PC-3 (cell line): ENCODE measurements around the gene FSIP1. TPM values are rescaled to one million over a fixed set of nuclear protein-coding genes. Genes with fewer than 3 reads are reported as not detected.

Experiments
- ATAC-seq: fragments of 200-7000 bp; cut with Tn5 transposase; 2 replicates; pipeline ENCODE4 v1.9.1; 2020; ENCODE audit warnings: mild to moderate bottlenecking, moderate library complexity
- BruUV-seq: library from RNA; stranded (reverse); fragments of 400-500 nt; replicated peaks from 2 replicates; lab custom pipeline; 2021; lab: Mats Ljungman, UMichigan
- CTCF ChIA-PET: fragments of 300-600 bp; sonication (Branson Sonifier 250); formaldehyde crosslinking; loops from one replicate; lab custom pipeline; 2022; ENCODE audit warnings: antibody characterized with exemption; lab: Charles Lee
- POLR2A ChIA-PET: fragments of 300-600 bp; sonication (Branson Sonifier 250); formaldehyde crosslinking; loops from one replicate; lab custom pipeline; 2022; ENCODE audit warnings: antibody characterized with exemption; ENCODE audit not compliant: unreplicated experiment; lab: Charles Lee
- DNase-seq: peaks from one replicate; pipeline ENCODE4 v3.0.0-alpha.2; 2015
- H2AFZ ChIP-seq: fragments of 300-600 bp; sonication (generic); 2 replicates; pipeline ENCODE4 v1.6.0; 2016; ENCODE audit warnings: antibody characterized with exemption, low read length
- H3F3A ChIP-seq: fragments of 300-600 bp; sonication (generic); one replicate; pipeline ENCODE4 v1.6.0; 2017; ENCODE audit warnings: antibody characterized with exemption, low read length, control low read depth, mild to moderate bottlenecking; ENCODE audit not compliant: unreplicated experiment
- H3K27ac ChIP-seq: fragments of 300-600 bp; sonication (generic); 2 replicates; pipeline ENCODE4 v1.5.1; 2016; ENCODE audit warnings: mild to moderate bottlenecking, low read length
- H3K27me3 ChIP-seq: fragments of 300-600 bp; sonication (generic); 2 replicates; pipeline ENCODE4 v1.6.1; 2016; ENCODE audit warnings: low read length, mixed read lengths
- H3K36me3 ChIP-seq: fragments of 300-600 bp; sonication (generic); 2 replicates; pipeline ENCODE4 v1.6.1; 2016; ENCODE audit warnings: low read depth, mixed run types, low read length, mixed read lengths
- H3K4me1 ChIP-seq: fragments of 300-600 bp; sonication (generic); 2 replicates; pipeline ENCODE4 v1.5.1; 2016; ENCODE audit warnings: low read length; ENCODE audit not compliant: insufficient read depth
- H3K4me2 ChIP-seq: fragments of 300-600 bp; sonication (generic); 2 replicates; pipeline ENCODE4 v1.6.0; 2016; ENCODE audit warnings: low read length
- H3K4me3 ChIP-seq: fragments of 300-600 bp; sonication (generic); 2 replicates; pipeline ENCODE4 v1.5.1; 2016; ENCODE audit warnings: mild to moderate bottlenecking, low read length, mixed read lengths
- H3K79me2 ChIP-seq: fragments of 300-600 bp; sonication (generic); 2 replicates; pipeline ENCODE4 v1.6.1; 2017; ENCODE audit warnings: low read length, mixed read lengths
- H3K9ac ChIP-seq: fragments of 300-600 bp; sonication (generic); 2 replicates; pipeline ENCODE4 v1.6.0; 2016; ENCODE audit warnings: mild to moderate bottlenecking, low read length
- H3K9me2 ChIP-seq: fragments of 300-600 bp; sonication (generic); replicated peaks from 2 replicates; pipeline ENCODE4 v1.6.1; 2016; ENCODE audit warnings: mixed run types, low read length, mixed read lengths
- H3K9me3 ChIP-seq: fragments of 300-600 bp; sonication (generic); 2 replicates; pipeline ENCODE4 v1.6.1; 2016; ENCODE audit warnings: low read length, mixed read lengths
- H4K20me1 ChIP-seq: fragments of 300-600 bp; sonication (generic); 2 replicates; pipeline ENCODE4 v1.6.1; 2016; ENCODE audit warnings: low read length, mixed read lengths
- EZH2 ChIP-seq: fragments of 300-600 bp; sonication (generic); IDR thresholded peaks from one replicate; pipeline ENCODE4 v1.6.1; 2017; ENCODE audit warnings: antibody characterized with exemption, mild to moderate bottlenecking, low read length; ENCODE audit not compliant: unreplicated experiment
- EZH2phosphoT487 ChIP-seq: fragments of 300-600 bp; sonication (generic); IDR thresholded peaks from 2 replicates; pipeline ENCODE4 v1.6.1; 2018; ENCODE audit warnings: mild to moderate bottlenecking, antibody characterized with exemption, low read length, borderline replicate concordance
- intact Hi-C: fragments of 100-400 bp; cut with micrococcal nuclease; formaldehyde crosslinking; loops from 2 replicates; pipeline ENCODE4 v1.9.0; 2023
- total RNA-seq: library from RNA; depleted of rRNA; stranded (reverse); fragments of >200 nt; gene quantifications from 2 replicates; pipeline ENCODE4 v1.2.3, GENCODE V29; 2014
- TF ChIP-seq, protein P1 (sequence below): fragments of 300-600 bp; sonication (generic); conservative IDR thresholded peaks from 2 replicates; pipeline ENCODE4 v1.5.1; 2017; ENCODE audit warnings: antibody characterized with exemption, low read depth, mild to moderate bottlenecking, low read length

The FSIP1 gene
- total RNA-seq, 1 experiment from 2014 or later: 0.07 TPM

DNA sequence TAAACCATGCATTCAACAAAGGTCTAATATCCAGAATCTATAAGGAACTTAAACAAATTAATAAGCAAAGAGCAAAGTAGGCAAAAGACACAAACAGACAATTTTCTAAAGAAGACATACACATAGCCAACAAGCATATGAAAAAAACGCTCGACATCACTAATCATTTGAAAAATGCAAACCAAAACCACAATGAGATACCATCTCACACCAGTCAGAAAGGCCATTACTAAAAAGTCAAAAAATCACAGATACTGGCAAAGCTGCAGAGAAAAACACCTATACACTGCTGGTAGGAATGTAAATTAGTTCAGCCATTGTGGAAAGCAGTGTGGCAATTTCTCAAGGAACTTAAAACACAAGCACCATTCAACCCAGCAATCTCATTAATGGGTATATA, 53.8 kb downstream of the FSIP1 start:
- Histone ChIP-seq H3K9me3 (no peaks in the 10 kb centered on the region), H3K4me2 (no peak overlapping the region), H3K4me3 (no peak overlapping the region), H3K9me2 (no peaks in the 10 kb centered on the region), H3K36me3 (no peaks in the 10 kb centered on the region), H3F3A (no peaks in the 10 kb centered on the region), H3K9ac (no peak overlapping the region), H3K27ac (no peak overlapping the region), H3K27me3 (no peaks in the 10 kb centered on the region), H3K4me1 (no peaks in the 10 kb centered on the region), H4K20me1 (no peaks in the 10 kb centered on the region), H2AFZ (no peak overlapping the region), H3K79me2 (no peaks in the 10 kb centered on the region)
- intact Hi-C loops: no loop called here
- BruUV-seq: no TSS peak
- ChIA-PET POLR2A (no interaction called here), CTCF (no interaction called here)
- TF ChIP-seq EZH2phosphoT487: no peak
- TF ChIP-seq EZH2: no peak
- TF ChIP-seq, protein P1, sequence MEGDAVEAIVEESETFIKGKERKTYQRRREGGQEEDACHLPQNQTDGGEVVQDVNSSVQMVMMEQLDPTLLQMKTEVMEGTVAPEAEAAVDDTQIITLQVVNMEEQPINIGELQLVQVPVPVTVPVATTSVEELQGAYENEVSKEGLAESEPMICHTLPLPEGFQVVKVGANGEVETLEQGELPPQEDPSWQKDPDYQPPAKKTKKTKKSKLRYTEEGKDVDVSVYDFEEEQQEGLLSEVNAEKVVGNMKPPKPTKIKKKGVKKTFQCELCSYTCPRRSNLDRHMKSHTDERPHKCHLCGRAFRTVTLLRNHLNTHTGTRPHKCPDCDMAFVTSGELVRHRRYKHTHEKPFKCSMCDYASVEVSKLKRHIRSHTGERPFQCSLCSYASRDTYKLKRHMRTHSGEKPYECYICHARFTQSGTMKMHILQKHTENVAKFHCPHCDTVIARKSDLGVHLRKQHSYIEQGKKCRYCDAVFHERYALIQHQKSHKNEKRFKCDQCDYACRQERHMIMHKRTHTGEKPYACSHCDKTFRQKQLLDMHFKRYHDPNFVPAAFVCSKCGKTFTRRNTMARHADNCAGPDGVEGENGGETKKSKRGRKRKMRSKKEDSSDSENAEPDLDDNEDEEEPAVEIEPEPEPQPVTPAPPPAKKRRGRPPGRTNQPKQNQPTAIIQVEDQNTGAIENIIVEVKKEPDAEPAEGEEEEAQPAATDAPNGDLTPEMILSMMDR: no peak
- ATAC-seq: no peak
- DNase-seq: no peak

GRCh38 chr15:39721893-39722292, 60.7 kb downstream of the FSIP1 start:
- H3K9ac ChIP-seq: no peak overlapping the region

More at GRCh38 chr15:39721893-39722292, 60.7 kb downstream of the FSIP1 start:
- DNase-seq (no peak), ATAC-seq (no peak)
- CTCF ChIA-PET: no interaction called here
- TF ChIP-seq, protein P1: no peak
- TF ChIP-seq EZH2 (no peak), EZH2phosphoT487 (no peak)
- H3K4me1 ChIP-seq: peaks cover 13% of the 10 kb centered on the region
- no peaks in the 10 kb centered on the region for H3F3A ChIP-seq
- H3K4me3 ChIP-seq: no peak overlapping the region
- no peaks in the 10 kb centered on the region for H4K20me1 ChIP-seq
- no peak overlapping the region for H3K27ac ChIP-seq
- H3K9me3 ChIP-seq: no peaks in the 10 kb centered on the region
- no peaks in the 10 kb centered on the region for H3K27me3 ChIP-seq
- H3K9me2 ChIP-seq: no peaks in the 10 kb centered on the region
- no peaks in the 10 kb centered on the region for H3K79me2 ChIP-seq
- intact Hi-C loops: no loop called here
- H3K36me3 ChIP-seq: no peaks in the 10 kb centered on the region
- no TSS peak for BruUV-seq
- no peak overlapping the region for H3K4me2 ChIP-seq
- H2AFZ ChIP-seq: no peak overlapping the region
- POLR2A ChIA-PET: no interaction called here
